Measurements from ENCODE around the gene CCDC9B.

The CCDC9B gene

GRCh38 chr15:40340038-40340739, 550 bp downstream of the CCDC9B start:
- H3K36me3 ChIP-seq (ENCODE audit: control insufficient read depth, low read depth, low read length), result no peaks in the 10 kb centered on the region
- no peak overlapping the region for H3K9ac ChIP-seq (ENCODE audit: low read length)
- peaks cover 6% of the 10 kb centered on the region for H3K27me3 ChIP-seq (ENCODE audit: control insufficient read depth, insufficient read depth, low read length)
- no peak overlapping the region for H3K4me3 ChIP-seq (ENCODE audit: low read length)
- H3K9me3 ChIP-seq (ENCODE audit: control insufficient read depth, low read depth, low read length), result no peaks in the 10 kb centered on the region
- H3K4me1 ChIP-seq (ENCODE audit: control insufficient read depth, low read depth, low read length), result no peaks in the 10 kb centered on the region
- H3K27ac ChIP-seq (ENCODE audit: low read length), result no peak overlapping the region

- Histone ChIP-seq H3K9me3 (ENCODE audit: control insufficient read depth, low read depth, low read length) (no peaks in the 10 kb centered on the region), H3K4me1 (ENCODE audit: control insufficient read depth, low read depth, low read length) (no peaks in the 10 kb centered on the region), H3K4me3 (ENCODE audit: low read length) (no peak overlapping the region), H3K9ac (ENCODE audit: low read length) (no peak overlapping the region), H3K27me3 (ENCODE audit: control insufficient read depth, insufficient read depth, low read length) (peaks cover 6% of the 10 kb centered on the region), H3K27ac (ENCODE audit: low read length) (no peak overlapping the region), H3K36me3 (ENCODE audit: control insufficient read depth, low read depth, low read length) (no peaks in the 10 kb centered on the region)
Measured at GRCh38 chr15:40339621-40339945, 1.2 kb downstream of the CCDC9B start.

DNA sequence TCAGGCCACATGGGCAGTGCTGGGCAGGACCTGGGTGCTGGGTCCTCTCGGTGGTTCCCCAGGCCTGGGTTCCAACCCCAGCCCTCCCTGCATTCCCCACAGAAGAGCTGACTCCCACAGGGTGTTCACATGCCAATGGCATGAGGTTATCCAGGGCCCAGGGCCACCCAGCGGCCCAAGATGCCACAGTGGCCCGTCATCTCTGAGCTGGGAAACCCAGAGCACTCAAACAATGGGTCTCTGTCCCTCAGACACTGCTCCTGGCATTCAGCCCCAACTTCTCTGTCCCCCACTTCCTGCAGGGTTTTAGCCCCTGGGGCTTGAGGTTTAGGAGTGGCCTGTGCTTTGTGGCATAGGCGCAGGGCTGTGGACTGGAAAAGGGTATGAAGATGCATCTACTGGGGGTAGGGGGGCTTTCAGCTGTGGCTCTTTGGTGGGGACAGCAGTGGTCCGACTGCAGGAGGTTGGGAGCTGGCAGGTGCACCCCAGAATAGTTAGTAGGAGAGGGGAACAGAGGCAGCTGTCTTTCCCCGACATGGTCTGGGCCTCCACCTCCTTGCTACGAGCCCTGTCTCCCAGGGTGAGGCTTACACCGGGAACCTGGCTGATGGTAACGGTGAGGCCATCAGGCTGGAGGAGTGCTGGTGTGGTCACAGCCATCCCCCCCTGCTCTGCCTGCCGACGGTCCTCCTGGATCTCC, 1.7 kb downstream of the CCDC9B start:
- Histone ChIP-seq H3K9me3 (ENCODE audit: control insufficient read depth, low read depth, low read length) (no peaks in the 10 kb centered on the region), H3K4me1 (ENCODE audit: control insufficient read depth, low read depth, low read length) (no peaks in the 10 kb centered on the region), H3K27ac (ENCODE audit: low read length) (no peak overlapping the region), H3K27me3 (ENCODE audit: control insufficient read depth, insufficient read depth, low read length) (peaks cover 6% of the 10 kb centered on the region), H3K9ac (ENCODE audit: low read length) (no peak overlapping the region), H3K36me3 (ENCODE audit: control insufficient read depth, low read depth, low read length) (no peaks in the 10 kb centered on the region), H3K4me3 (ENCODE audit: low read length) (no peak overlapping the region)

GRCh38 chr15:40338041-40338657, 2.6 kb downstream of the CCDC9B start:
- Histone ChIP-seq H3K4me3 (ENCODE audit: low read length) (no peak overlapping the region), H3K27me3 (ENCODE audit: control insufficient read depth, insufficient read depth, low read length) (peaks cover 6% of the 10 kb centered on the region), H3K9me3 (ENCODE audit: control insufficient read depth, low read depth, low read length) (no peaks in the 10 kb centered on the region), H3K27ac (ENCODE audit: low read length) (no peak overlapping the region), H3K36me3 (ENCODE audit: control insufficient read depth, low read depth, low read length) (no peaks in the 10 kb centered on the region), H3K4me1 (ENCODE audit: control insufficient read depth, low read depth, low read length) (no peaks in the 10 kb centered on the region), H3K9ac (ENCODE audit: low read length) (no peak overlapping the region)

GRCh38 chr15:40337597-40337996, 3.1 kb downstream of the CCDC9B start:
- H3K9me3 ChIP-seq (ENCODE audit: control insufficient read depth, low read depth, low read length), result no peaks in the 10 kb centered on the region
- H3K27me3 ChIP-seq (ENCODE audit: control insufficient read depth, insufficient read depth, low read length), result peaks cover 6% of the 10 kb centered on the region
- H3K36me3 ChIP-seq (ENCODE audit: control insufficient read depth, low read depth, low read length), result no peaks in the 10 kb centered on the region
- no peak overlapping the region for H3K9ac ChIP-seq (ENCODE audit: low read length)
- H3K4me3 ChIP-seq (ENCODE audit: low read length), result no peak overlapping the region
- no peaks in the 10 kb centered on the region for H3K4me1 ChIP-seq (ENCODE audit: control insufficient read depth, low read depth, low read length)
- no peak overlapping the region for H3K27ac ChIP-seq (ENCODE audit: low read length)

DNA sequence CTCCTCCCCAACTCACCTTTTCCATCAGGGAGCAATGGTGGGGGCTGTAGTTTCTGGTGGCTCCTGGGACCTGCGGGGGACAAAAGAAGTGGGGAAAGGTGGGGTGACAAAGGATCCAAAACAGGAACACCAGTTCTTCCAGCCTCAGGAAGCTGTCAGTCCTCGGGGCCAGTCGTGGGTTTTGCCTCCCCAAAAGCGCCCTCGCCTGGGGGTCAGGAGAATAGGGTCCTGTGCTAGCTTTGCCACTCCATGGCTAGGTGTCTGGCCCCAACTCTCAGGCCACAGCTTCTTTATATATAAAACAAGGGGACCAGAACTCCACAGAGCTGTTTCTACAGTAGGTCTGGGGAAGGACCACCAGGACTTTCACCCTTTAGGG, 4.0 kb downstream of the CCDC9B start:
- peaks cover 6% of the 10 kb centered on the region for H3K27me3 ChIP-seq (ENCODE audit: control insufficient read depth, insufficient read depth, low read length)
- H3K9me3 ChIP-seq (ENCODE audit: control insufficient read depth, low read depth, low read length), result no peaks in the 10 kb centered on the region
- H3K36me3 ChIP-seq (ENCODE audit: control insufficient read depth, low read depth, low read length), result no peaks in the 10 kb centered on the region
- H3K9ac ChIP-seq (ENCODE audit: low read length), result no peak overlapping the region
- H3K27ac ChIP-seq (ENCODE audit: low read length), result no peak overlapping the region
- no peaks in the 10 kb centered on the region for H3K4me1 ChIP-seq (ENCODE audit: control insufficient read depth, low read depth, low read length)
- no peak overlapping the region for H3K4me3 ChIP-seq (ENCODE audit: low read length)

DNA sequence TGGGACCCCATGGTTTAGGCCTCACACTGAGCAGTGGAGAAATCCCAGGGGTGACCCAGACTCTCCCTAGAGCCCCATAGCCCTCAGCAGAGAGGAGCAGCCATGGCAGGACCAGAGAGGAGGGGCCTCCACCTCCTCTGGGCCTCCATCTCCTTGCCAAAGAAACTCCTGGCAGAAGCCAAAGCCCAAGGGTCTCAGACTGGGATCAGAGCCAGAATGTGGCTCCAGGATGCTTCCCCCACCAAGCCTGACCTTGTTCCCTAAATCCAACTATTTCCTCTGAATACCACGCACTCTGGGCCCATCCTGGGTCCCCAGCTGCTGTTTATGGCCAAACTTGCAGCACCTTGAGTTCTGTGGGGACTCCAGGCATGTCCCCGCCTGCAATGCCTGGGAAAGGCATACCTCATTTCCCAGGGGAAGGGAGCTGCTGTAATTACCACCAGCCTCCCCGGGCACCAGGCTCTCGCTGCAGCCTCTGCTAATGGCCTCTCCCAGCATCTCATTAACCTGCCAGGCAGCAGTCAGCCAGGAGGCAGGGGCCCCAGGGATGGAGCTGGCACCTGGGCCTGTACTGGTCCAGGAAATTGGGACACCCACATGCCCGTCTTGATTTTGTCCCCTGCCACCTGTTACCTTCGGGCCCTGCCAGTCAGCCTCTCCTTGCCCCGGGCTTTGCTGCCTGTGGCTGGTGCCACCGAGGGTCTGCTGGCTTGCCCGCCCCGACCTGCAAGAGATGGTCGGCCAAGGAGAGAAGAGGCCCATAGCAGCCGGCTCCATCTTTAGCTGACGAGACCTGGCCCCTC, 4.6 kb downstream of the CCDC9B start:
- no peak overlapping the region for H3K27ac ChIP-seq (ENCODE audit: low read length)
- H3K27me3 ChIP-seq (ENCODE audit: control insufficient read depth, insufficient read depth, low read length), result peaks cover 6% of the 10 kb centered on the region
- H3K4me3 ChIP-seq (ENCODE audit: low read length), result no peak overlapping the region

GRCh38 chr15:40334941-40335795, 5.6 kb downstream of the CCDC9B start:
- Histone ChIP-seq H3K4me1 (ENCODE audit: control insufficient read depth, low read depth, low read length) (no peaks in the 10 kb centered on the region), H3K9me3 (ENCODE audit: control insufficient read depth, low read depth, low read length) (no peaks in the 10 kb centered on the region), H3K27me3 (ENCODE audit: control insufficient read depth, insufficient read depth, low read length) (peaks cover 6% of the 10 kb centered on the region), H3K36me3 (ENCODE audit: control insufficient read depth, low read depth, low read length) (no peaks in the 10 kb centered on the region), H3K9ac (ENCODE audit: low read length) (no peak overlapping the region), H3K27ac (ENCODE audit: low read length) (no peak overlapping the region), H3K4me3 (ENCODE audit: low read length) (no peak overlapping the region)

More for the DNA sequence above, 4.6 kb downstream of the CCDC9B start:
- H3K36me3 ChIP-seq (ENCODE audit: control insufficient read depth, low read depth, low read length), result no peaks in the 10 kb centered on the region
- no peaks in the 10 kb centered on the region for H3K9me3 ChIP-seq (ENCODE audit: control insufficient read depth, low read depth, low read length)
- H3K9ac ChIP-seq (ENCODE audit: low read length), result no peak overlapping the region
- no peaks in the 10 kb centered on the region for H3K4me1 ChIP-seq (ENCODE audit: control insufficient read depth, low read depth, low read length)

DNA sequence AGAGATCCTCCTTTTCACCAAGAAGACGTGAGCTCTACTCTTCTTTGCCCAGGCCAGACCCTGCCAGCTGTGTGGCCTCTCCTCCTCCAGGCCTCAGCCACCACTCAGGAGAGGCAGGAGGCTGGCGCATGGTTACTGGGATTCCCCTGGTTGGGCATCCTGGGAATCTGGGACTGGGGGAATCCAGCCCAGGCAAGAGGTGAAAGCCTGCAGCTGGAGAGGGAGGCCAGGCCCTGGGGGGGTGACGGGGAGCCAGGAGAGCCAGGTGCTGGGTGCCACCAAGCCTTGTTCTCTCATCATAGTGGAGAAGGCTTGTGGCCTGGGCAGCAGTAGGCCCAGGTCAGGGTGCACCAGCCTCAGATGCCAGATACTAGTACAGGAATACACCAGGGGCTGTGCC, 6.2 kb downstream of the CCDC9B start:
- Histone ChIP-seq H3K9me3 (ENCODE audit: control insufficient read depth, low read depth, low read length) (no peaks in the 10 kb centered on the region), H3K4me3 (ENCODE audit: low read length) (no peak overlapping the region), H3K9ac (ENCODE audit: low read length) (no peak overlapping the region), H3K36me3 (ENCODE audit: control insufficient read depth, low read depth, low read length) (no peaks in the 10 kb centered on the region), H3K27ac (ENCODE audit: low read length) (no peak overlapping the region), H3K27me3 (ENCODE audit: control insufficient read depth, insufficient read depth, low read length) (peaks cover 6% of the 10 kb centered on the region), H3K4me1 (ENCODE audit: control insufficient read depth, low read depth, low read length) (no peaks in the 10 kb centered on the region)

GRCh38 chr15:40333922-40334492, 6.7 kb downstream of the CCDC9B start:
- H3K9me3 ChIP-seq (ENCODE audit: control insufficient read depth, low read depth, low read length), result no peaks in the 10 kb centered on the region
- no peak overlapping the region for H3K27ac ChIP-seq (ENCODE audit: low read length)
- no peak overlapping the region for H3K9ac ChIP-seq (ENCODE audit: low read length)
- peaks cover 1% of the 10 kb centered on the region for H3K4me1 ChIP-seq (ENCODE audit: control insufficient read depth, low read depth, low read length)
- H3K4me3 ChIP-seq (ENCODE audit: low read length), result no peak overlapping the region
- peaks cover 6% of the 10 kb centered on the region for H3K27me3 ChIP-seq (ENCODE audit: control insufficient read depth, insufficient read depth, low read length)
- H3K36me3 ChIP-seq (ENCODE audit: control insufficient read depth, low read depth, low read length), result no peaks in the 10 kb centered on the region
